WTC11 (cell line): Measurements from ENCODE around the gene DEFB132.

Experiments used
- CBFB ChIP-seq: sonication (generic); formaldehyde crosslinking; IDR thresholded peaks from 2 replicates; pipeline ENCODE4 v1.8.1; 2022; ENCODE audit warnings: mild to moderate bottlenecking, low read depth, missing genetic modification reagents
- CREM ChIP-seq: sonication (generic); formaldehyde crosslinking; IDR thresholded peaks from 2 replicates; pipeline ENCODE4 v1.8.1; 2022; ENCODE audit warnings: mild to moderate bottlenecking, missing genetic modification reagents, moderate library complexity
- FOXK1 ChIP-seq: sonication (generic); formaldehyde crosslinking; IDR thresholded peaks from 2 replicates; pipeline ENCODE4 v1.8.0; 2022; ENCODE audit warnings: mild to moderate bottlenecking, moderate library complexity, missing genetic modification reagents
- IRF2 ChIP-seq: sonication (generic); formaldehyde crosslinking; IDR thresholded peaks from 2 replicates; pipeline ENCODE4 v1.8.0; 2022; ENCODE audit warnings: low read depth, missing genetic modification reagents, borderline replicate concordance
- NR2C2 ChIP-seq: sonication (generic); formaldehyde crosslinking; IDR thresholded peaks from 2 replicates; pipeline ENCODE4 v1.8.0; 2022; ENCODE audit warnings: mild to moderate bottlenecking, missing genetic modification reagents
- RELA ChIP-seq: sonication (generic); formaldehyde crosslinking; IDR thresholded peaks from 2 replicates; pipeline ENCODE4 v1.8.1; 2022; ENCODE audit warnings: missing genetic modification reagents, mild to moderate bottlenecking, borderline replicate concordance
- SMAD3 ChIP-seq: sonication (generic); formaldehyde crosslinking; IDR thresholded peaks from 2 replicates; pipeline ENCODE4 v1.8.0; 2022; ENCODE audit warnings: missing genetic modification reagents, mild to moderate bottlenecking, borderline replicate concordance
- TEAD4 ChIP-seq: sonication (generic); formaldehyde crosslinking; IDR thresholded peaks from 2 replicates; pipeline ENCODE4 v1.8.0; 2022; ENCODE audit warnings: mild to moderate bottlenecking, missing genetic modification reagents
- TF ChIP-seq, protein P1 (sequence below): fragments of 200-600 bp; IDR thresholded peaks from 2 replicates; pipeline ENCODE4 v1.8.0; 2022; ENCODE audit warnings: antibody characterized with exemption
- TF ChIP-seq, protein P2 (sequence below): sonication (generic); formaldehyde crosslinking; IDR thresholded peaks from 2 replicates; pipeline ENCODE4 v1.8.0; 2022; ENCODE audit warnings: mild to moderate bottlenecking, missing genetic modification reagents
- TF ChIP-seq, protein P3 (sequence below): sonication (generic); formaldehyde crosslinking; IDR thresholded peaks from 2 replicates; pipeline ENCODE4 v1.8.1; 2023; ENCODE audit warnings: mild to moderate bottlenecking, moderate library complexity, missing genetic modification reagents
- TF ChIP-seq, protein P4 (sequence below): sonication (generic); formaldehyde crosslinking; IDR thresholded peaks from 2 replicates; pipeline ENCODE4 v1.8.0; 2022; ENCODE audit warnings: mild to moderate bottlenecking, missing genetic modification reagents

DNA sequence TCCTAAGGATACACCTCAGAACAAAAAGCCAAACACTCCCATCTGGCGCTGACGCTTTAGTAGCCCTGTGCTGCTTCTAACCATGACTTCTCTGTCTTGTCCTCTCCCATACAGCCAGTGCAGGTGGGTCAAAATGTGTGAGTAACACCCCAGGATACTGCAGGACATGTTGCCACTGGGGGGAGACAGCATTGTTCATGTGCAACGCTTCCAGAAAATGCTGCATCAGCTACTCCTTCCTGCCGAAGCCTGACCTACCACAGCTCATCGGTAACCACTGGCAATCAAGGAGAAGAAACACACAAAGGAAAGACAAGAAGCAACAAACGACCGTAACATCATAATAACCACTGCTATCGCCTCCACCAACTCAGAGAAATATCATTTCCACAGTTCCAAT, 1.4 kb downstream of the DEFB132 start:
- TF ChIP-seq, protein P1, sequence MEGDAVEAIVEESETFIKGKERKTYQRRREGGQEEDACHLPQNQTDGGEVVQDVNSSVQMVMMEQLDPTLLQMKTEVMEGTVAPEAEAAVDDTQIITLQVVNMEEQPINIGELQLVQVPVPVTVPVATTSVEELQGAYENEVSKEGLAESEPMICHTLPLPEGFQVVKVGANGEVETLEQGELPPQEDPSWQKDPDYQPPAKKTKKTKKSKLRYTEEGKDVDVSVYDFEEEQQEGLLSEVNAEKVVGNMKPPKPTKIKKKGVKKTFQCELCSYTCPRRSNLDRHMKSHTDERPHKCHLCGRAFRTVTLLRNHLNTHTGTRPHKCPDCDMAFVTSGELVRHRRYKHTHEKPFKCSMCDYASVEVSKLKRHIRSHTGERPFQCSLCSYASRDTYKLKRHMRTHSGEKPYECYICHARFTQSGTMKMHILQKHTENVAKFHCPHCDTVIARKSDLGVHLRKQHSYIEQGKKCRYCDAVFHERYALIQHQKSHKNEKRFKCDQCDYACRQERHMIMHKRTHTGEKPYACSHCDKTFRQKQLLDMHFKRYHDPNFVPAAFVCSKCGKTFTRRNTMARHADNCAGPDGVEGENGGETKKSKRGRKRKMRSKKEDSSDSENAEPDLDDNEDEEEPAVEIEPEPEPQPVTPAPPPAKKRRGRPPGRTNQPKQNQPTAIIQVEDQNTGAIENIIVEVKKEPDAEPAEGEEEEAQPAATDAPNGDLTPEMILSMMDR = no peak
- TF ChIP-seq, protein P2, sequence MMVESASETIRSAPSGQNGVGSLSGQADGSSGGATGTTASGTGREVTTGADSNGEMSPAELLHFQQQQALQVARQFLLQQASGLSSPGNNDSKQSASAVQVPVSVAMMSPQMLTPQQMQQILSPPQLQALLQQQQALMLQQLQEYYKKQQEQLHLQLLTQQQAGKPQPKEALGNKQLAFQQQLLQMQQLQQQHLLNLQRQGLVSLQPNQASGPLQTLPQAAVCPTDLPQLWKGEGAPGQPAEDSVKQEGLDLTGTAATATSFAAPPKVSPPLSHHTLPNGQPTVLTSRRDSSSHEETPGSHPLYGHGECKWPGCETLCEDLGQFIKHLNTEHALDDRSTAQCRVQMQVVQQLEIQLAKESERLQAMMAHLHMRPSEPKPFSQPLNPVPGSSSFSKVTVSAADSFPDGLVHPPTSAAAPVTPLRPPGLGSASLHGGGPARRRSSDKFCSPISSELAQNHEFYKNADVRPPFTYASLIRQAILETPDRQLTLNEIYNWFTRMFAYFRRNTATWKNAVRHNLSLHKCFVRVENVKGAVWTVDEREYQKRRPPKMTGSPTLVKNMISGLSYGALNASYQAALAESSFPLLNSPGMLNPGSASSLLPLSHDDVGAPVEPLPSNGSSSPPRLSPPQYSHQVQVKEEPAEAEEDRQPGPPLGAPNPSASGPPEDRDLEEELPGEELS (CRISPR knock-in tag) = no peak
- TF ChIP-seq IRF2 (no peak), TEAD4 (CRISPR knock-in tag) (no peak), FOXK1 (CRISPR knock-in tag) (no peak), CREM (CRISPR knock-in tag) (no peak), CBFB (no peak), SMAD3 (no peak), RELA (no peak), NR2C2 (CRISPR knock-in tag) (no peak)
- TF ChIP-seq, protein P3, sequence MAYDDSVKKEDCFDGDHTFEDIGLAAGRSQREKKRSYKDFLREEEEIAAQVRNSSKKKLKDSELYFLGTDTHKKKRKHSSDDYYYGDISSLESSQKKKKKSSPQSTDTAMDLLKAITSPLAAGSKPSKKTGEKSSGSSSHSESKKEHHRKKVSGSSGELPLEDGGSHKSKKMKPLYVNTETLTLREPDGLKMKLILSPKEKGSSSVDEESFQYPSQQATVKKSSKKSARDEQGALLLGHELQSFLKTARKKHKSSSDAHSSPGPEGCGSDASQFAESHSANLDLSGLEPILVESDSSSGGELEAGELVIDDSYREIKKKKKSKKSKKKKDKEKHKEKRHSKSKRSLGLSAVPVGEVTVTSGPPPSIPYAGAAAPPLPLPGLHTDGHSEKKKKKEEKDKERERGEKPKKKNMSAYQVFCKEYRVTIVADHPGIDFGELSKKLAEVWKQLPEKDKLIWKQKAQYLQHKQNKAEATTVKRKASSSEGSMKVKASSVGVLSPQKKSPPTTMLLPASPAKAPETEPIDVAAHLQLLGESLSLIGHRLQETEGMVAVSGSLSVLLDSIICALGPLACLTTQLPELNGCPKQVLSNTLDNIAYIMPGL (CRISPR knock-in tag) = no peak
- TF ChIP-seq, protein P4, sequence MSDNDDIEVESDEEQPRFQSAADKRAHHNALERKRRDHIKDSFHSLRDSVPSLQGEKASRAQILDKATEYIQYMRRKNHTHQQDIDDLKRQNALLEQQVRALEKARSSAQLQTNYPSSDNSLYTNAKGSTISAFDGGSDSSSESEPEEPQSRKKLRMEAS (CRISPR knock-in tag) = no peak
